BE2C (cell line): ENCODE results near the gene RPP38.

ENCODE experiments used
- DNase-seq: peaks from one replicate; pipeline ENCODE4 v3.0.0-alpha.2; 2020
- H3K27me3 ChIP-seq: fragments of 250-450 bp; sonication (Bioruptor Pico); 2 replicates; pipeline ENCODE4 v1.5.1; 2020; ENCODE audit warnings: mild to moderate bottlenecking
- H3K36me3 ChIP-seq: fragments of 250-450 bp; sonication (Bioruptor Pico); 2 replicates; pipeline ENCODE4 v1.5.1; 2020; ENCODE audit warnings: mild to moderate bottlenecking
- H3K4me1 ChIP-seq: fragments of 250-450 bp; sonication (Bioruptor Pico); 2 replicates; pipeline ENCODE4 v1.5.1; 2020
- H3K4me3 ChIP-seq: 2 replicates; pipeline ENCODE4 v1.5.1; 2011; ENCODE audit warnings: low read depth, low read length
- H3K9me3 ChIP-seq: fragments of 250-450 bp; sonication (Bioruptor Pico); 2 replicates; pipeline ENCODE4 v1.5.1; 2020
- CTCF ChIP-seq: IDR thresholded peaks from 2 replicates; pipeline ENCODE4 v1.5.1; 2012; ENCODE audit warnings: mild to moderate bottlenecking, low read depth, low read length

RPP38 gene

GRCh38 chr10:15096661-15097010, 519 bp upstream of the RPP38 start:
- H3K9me3 ChIP-seq, result no peaks in the 10 kb centered on the region
- H3K4me1 ChIP-seq, result no peaks in the 10 kb centered on the region
- TF ChIP-seq CTCF, result no peak
- H3K36me3 ChIP-seq, result no peaks in the 10 kb centered on the region
- H3K27me3 ChIP-seq, result no peaks in the 10 kb centered on the region
- H3K4me3 ChIP-seq, result peak overlapping the region; percentile 86
- no peak for DNase-seq

- H3K4me1 ChIP-seq, result no peaks in the 10 kb centered on the region
- no peak for DNase-seq
- no peak overlapping the region for H3K4me3 ChIP-seq
- H3K36me3 ChIP-seq, result peaks cover 7% of the 10 kb centered on the region
- no peak for TF ChIP-seq CTCF
- no peaks in the 10 kb centered on the region for H3K27me3 ChIP-seq
- no peaks in the 10 kb centered on the region for H3K9me3 ChIP-seq
These were observed 2.7 kb downstream of the RPP38 start for GRCh38 chr10:15099886-15100285.

GRCh38 chr10:15103513-15103912, 6.4 kb downstream of the RPP38 start:
- Histone ChIP-seq H3K4me3 (no peak overlapping the region), H3K27me3 (no peaks in the 10 kb centered on the region), H3K4me1 (no peaks in the 10 kb centered on the region), H3K9me3 (no peaks in the 10 kb centered on the region), H3K36me3 (peaks cover 10% of the 10 kb centered on the region)
- DNase-seq, result no peak
- TF ChIP-seq CTCF, result no peak

- Histone ChIP-seq H3K4me1 (no peaks in the 10 kb centered on the region), H3K4me3 (no peak overlapping the region), H3K9me3 (no peaks in the 10 kb centered on the region), H3K36me3 (peaks cover 10% of the 10 kb centered on the region), H3K27me3 (no peaks in the 10 kb centered on the region)
- TF ChIP-seq CTCF, result peak; percentile 95
- peak; percentile 68 for DNase-seq
These were observed 9.3 kb downstream of the RPP38 start for GRCh38 chr10:15106352-15107013.

- no peak for TF ChIP-seq CTCF
- Histone ChIP-seq H3K36me3 (no peaks in the 10 kb centered on the region; the same call in 1 of the 2 replicates), H3K4me3 (no peak overlapping the region), H3K9me3 (no peaks in the 10 kb centered on the region), H3K4me1 (no peaks in the 10 kb centered on the region), H3K27me3 (no peaks in the 10 kb centered on the region)
- no peak for DNase-seq
These were observed 15.5 kb downstream of the RPP38 start for GRCh38 chr10:15112657-15113056.

- no peak for DNase-seq
- no peak for TF ChIP-seq CTCF
- no peak overlapping the region for H3K4me3 ChIP-seq
- H3K9me3 ChIP-seq, result no peaks in the 10 kb centered on the region
- no peaks in the 10 kb centered on the region for H3K27me3 ChIP-seq
- H3K4me1 ChIP-seq, result no peaks in the 10 kb centered on the region
- H3K36me3 ChIP-seq, result no peaks in the 10 kb centered on the region; the same call in 1 of the 2 replicates
These were observed 16.6 kb downstream of the RPP38 start for GRCh38 chr10:15113766-15114165.
